Effector CD8-positive, alpha-beta T cell (primary cell): Measurements from ENCODE around the gene ILDR2.

Experiments used
- DNase-seq: peaks from one replicate; lab custom pipeline; 2025; lab: John Stamatoyannopoulos, UW

Gene ILDR2

GRCh38 chr1:166971252-166971651 is 4.1 kb downstream of the ILDR2 start:
- no peak for DNase-seq

GRCh38 chr1:166969074-166969677 is 6.2 kb downstream of the ILDR2 start:
- no peak for DNase-seq

DNA sequence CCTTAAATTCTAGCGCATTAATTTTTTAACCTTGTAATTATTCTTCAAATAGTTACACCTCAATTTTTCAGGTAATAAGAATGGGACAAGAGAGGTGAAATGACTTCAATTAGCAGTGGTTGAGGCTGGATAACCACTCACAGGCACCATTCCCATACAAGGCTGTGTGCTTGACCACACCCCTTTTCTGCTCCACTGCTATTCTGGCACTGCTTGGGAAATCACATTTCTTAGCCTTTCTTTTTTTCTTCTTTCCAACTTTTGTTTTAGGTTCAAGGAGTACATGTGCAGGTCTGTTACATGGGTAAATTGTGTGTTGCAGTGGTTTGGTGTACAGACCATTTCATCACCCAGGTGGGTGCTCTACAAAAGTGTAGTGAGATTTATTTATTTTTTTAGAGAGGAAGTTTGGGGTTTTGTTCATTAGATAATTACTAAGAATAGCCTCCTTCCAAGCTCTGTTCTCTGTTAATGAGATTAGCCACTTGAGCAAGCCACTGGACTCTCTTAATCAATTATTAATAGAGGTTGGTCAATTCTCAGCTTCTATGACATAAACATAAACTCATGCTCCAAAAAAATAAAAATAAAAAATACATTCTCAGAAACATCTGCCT is 14.4 kb downstream of the ILDR2 start:
- no peak for DNase-seq

GRCh38 chr1:166956872-166957271 is 18.5 kb downstream of the ILDR2 start:
- no peak for DNase-seq

DNA sequence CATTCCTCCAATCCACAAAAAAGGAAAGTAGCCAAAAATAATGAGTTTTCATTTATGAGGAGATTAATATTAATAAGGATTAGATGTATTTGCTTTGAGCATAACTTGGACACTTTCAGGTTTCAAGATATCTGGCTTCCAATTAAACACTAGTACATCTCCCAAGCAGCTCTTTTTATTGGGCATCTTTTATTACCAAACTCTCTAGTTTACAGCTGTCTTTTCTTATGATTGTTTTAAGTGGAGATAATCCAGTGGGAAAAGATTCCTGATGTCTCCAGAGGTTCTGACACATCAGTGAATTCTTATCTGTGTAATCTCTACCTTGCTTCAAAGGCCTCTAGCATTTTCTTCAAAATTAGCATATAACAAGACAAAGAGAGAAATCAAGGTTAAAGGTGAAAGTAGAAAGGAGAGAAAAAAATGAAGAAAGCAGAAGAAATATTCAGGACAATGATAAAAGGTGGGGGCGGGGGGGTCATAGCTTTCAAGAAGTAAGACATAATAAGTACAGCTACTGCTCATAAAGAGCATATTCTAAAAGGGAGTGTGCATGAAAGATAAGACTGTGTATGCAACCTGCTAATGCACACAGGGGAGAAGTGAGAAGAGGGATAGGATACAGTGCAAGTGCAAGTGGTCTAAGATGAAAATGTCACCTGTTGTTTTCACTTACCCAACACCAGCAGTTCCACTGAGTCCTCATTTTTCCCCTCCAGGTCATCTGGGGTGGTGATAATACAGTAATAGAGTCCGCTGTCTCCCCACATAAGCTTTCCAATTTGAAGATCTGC is 19.1 kb downstream of the ILDR2 start:
- DNase-seq: no peak

DNA sequence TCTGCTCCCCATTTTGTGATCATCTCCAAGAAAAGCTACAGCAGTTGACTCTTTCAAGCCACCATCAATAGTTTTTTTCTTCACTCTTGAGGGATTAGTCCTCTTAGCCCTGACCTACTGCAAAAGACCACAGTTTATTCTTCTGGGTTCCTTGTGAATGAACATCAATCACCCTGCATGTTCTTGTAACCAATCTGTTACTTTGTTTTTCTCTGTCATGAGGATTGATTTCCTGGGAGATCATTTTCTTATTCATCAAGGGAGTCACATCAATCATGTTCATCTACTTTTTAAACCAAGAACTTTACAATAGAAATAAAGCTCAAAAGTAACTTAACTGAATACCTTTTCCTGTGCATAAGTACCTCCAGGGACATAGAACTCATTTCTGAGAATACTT is 21.8 kb downstream of the ILDR2 start:
- no peak for DNase-seq

DNA sequence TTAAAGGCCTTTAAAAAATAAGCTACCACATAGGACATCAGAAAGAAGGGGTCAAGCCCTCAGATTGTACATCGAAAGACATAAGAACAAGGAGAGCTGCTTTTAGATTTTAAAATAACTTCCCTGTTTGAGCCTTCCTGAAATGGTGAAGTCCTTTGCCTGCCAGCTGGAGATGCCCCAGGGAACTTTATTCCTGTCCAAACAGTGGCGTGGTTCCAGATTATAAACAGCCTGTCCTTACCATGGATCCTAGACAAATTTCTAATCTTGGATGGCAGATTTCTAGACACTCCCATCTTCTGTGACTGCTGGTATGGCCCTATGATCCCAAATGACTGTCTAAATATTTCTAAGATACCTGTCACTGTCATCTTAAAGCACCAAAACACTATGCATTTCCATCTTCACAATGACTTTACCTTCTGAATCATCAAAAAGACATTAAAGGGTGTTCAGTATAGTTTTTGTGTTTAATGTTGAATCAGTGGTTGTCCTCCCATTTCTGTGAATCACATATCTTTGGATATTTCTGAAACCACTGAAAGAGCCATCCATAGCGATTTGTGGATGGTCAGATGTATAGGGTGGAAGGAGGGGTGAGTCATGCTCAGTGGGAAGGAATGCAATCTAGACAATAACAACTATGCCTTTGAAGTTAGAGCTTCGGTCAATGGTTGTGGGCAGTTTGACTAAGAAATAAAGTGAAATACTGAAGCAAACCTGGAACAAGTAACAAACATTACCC is 23.2 kb downstream of the ILDR2 start:
- DNase-seq: no peak

GRCh38 chr1:166951050-166951449 is 24.3 kb downstream of the ILDR2 start:
- no peak for DNase-seq

- no peak for DNase-seq
These were observed 25.2 kb downstream of the ILDR2 start for GRCh38 chr1:166950156-166950555.

GRCh38 chr1:166948856-166949350 is 26.4 kb downstream of the ILDR2 start:
- no peak for DNase-seq

GRCh38 chr1:166947398-166948043 is 27.8 kb downstream of the ILDR2 start:
- DNase-seq: no peak

- no peak for DNase-seq
These were observed 31.0 kb downstream of the ILDR2 start for GRCh38 chr1:166944186-166944967.

GRCh38 chr1:166939741-166940375 is 35.5 kb downstream of the ILDR2 start:
- no peak for DNase-seq

GRCh38 chr1:166937962-166938361 is 37.4 kb downstream of the ILDR2 start:
- no peak for DNase-seq

GRCh38 chr1:166937329-166937728 is 38.0 kb downstream of the ILDR2 start:
- DNase-seq: no peak

DNA sequence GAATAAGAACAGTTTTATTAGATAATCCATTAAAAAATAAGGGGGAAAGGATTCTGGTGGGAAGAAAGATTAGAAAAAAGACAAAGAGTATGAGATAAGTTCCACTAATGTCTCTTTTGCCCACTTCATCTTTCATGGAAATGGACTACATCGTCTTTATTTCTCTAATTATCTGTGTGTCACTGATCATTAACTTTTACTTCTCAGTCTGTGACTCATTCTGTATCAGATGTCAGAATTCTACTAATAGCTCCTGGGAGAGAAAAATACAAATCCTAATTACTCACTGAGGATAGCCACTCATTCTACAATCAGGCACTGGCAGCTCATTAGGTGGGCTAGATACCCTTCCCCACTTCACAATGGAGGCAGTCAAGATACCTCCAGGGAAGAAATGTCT is 41.7 kb downstream of the ILDR2 start:
- DNase-seq: no peak

- no peak for DNase-seq
These were observed 42.2 kb downstream of the ILDR2 start for GRCh38 chr1:166933140-166933539.

- no peak for DNase-seq
These were observed 45.4 kb downstream of the ILDR2 start for GRCh38 chr1:166929911-166930310.

DNA sequence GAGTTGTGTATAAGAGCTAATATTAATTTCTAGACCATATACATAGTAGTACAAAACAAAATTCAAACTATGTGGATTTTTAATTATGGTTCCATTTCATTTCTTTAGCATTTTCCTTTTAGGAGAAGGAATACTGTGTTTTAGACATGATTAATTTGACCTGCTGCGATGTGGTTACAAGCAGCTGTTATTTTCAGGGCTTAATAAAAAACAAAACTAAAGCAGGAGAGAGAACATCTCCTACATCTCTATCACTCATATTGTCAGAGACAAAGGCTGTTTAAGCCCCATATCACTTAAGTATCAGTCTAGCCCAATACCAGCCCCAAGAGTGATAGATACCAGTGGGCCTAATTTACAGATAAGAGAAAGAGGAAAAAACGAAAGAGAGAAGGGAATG is 47.6 kb downstream of the ILDR2 start:
- no peak for DNase-seq

DNA sequence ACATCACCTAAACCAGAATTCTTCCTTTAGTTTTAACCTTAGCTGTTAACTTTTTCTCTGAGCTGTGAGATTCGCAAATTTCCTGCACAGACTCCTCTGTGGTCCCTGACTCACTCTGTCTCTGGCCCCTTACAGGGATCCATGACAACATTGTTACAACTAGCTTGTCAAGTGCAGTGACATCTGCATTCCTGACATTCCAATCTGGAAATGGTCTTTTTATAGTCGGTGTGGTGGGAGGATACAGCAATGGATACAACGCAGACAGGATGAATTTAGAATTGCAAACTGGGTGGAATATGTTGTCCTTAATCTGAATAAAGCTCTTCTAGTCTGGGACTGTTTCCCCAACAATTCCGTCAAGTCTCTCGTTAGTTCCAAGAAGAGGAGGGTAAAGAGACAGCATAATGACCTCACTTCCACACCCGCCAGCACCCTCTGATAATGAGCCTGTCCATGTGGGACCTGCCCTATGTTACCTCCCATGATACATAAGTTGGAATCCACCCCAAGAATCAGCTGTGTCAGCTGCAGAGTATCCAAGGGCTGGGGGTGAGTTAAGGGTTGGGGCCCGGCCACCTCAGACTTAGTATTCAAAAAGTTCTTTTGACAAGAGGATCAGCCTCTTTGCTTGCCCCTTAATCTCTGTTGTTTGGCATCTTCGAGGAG is 49.4 kb downstream of the ILDR2 start:
- DNase-seq: no peak
